HEK293 (cell line): ENCODE measurements around the gene DUS1L.
A peak's percentile ranks its signal among the peaks of the same experiment; 100 is the strongest.

Source experiments
- CTCF ChIA-PET: fragments of 350-600 bp; formaldehyde crosslinking; extraction: SDS; loops from one replicate; lab custom pipeline; 2021; ENCODE audit warnings: antibody characterized with exemption; lab: Yijun Ruan, JAX
- POLR2A ChIA-PET: fragments of 300-600 bp; formaldehyde crosslinking; extraction: SDS; loops from one replicate; lab custom pipeline; 2020; ENCODE audit warnings: antibody characterized with exemption, inconsistent platforms; lab: Yijun Ruan, JAX
- H3K27ac ChIP-seq: fragments of 200-500 bp; sonication (Bioruptor generic); 2 replicates; pipeline ENCODE4 v1.5.1; 2014; ENCODE audit warnings: low read depth, low read length, control low read depth, inconsistent platforms; ENCODE audit errors: extremely low read depth
- H3K36me3 ChIP-seq, 2 experiments: fragments of 200-500 bp in 1 of 2; sonication (Bioruptor generic) in 1 of 2; 1 replicate in 1 of 2; 2 replicates in 1 of 2; pipeline ENCODE4 v1.5.1; 2014 to 2017; ENCODE audit warnings: inconsistent platforms in 2 of 2, low read length in 2 of 2; ENCODE audit not compliant: control insufficient read depth in 2 of 2, insufficient read depth in 1 of 2
- H3K4me1 ChIP-seq: fragments of 200-500 bp; sonication (Bioruptor generic); 2 replicates; pipeline ENCODE4 v1.5.1; 2014; ENCODE audit warnings: mild to moderate bottlenecking, low read length, inconsistent platforms; ENCODE audit not compliant: control insufficient read depth, insufficient read depth
- H3K4me3 ChIP-seq: 2 replicates; pipeline ENCODE4 v1.5.1; 2011; ENCODE audit warnings: low read depth, mild to moderate bottlenecking, control low read depth, low read length, moderate library complexity
- H3K9me3 ChIP-seq: fragments of 200-500 bp; sonication (Bioruptor generic); 2 replicates; pipeline ENCODE4 v1.5.1; 2014; ENCODE audit warnings: low read depth, low read length, inconsistent platforms; ENCODE audit not compliant: control insufficient read depth, insufficient read depth
- AEBP2 ChIP-seq: fragments of 450-650 bp; formaldehyde crosslinking; IDR thresholded peaks from 2 replicates; pipeline ENCODE4 v1.5.1; 2016; ENCODE audit warnings: missing biosample characterization, missing genetic modification characterization, borderline replicate concordance
- BCL11A ChIP-seq: fragments of 450-650 bp; formaldehyde crosslinking; IDR thresholded peaks from 2 replicates; pipeline ENCODE4 v1.5.1; 2016; ENCODE audit warnings: low read depth, missing biosample characterization, missing genetic modification characterization
- BCL11B ChIP-seq: fragments of 450-650 bp; formaldehyde crosslinking; IDR thresholded peaks from 2 replicates; pipeline ENCODE4 v1.5.1; 2016; ENCODE audit warnings: low read depth, missing biosample characterization, missing genetic modification characterization
- EGR2 ChIP-seq: fragments of 450-650 bp; formaldehyde crosslinking; IDR thresholded peaks from 2 replicates; pipeline ENCODE4 v1.5.1; 2016; ENCODE audit warnings: low read depth, missing biosample characterization, missing genetic modification characterization
- GLI4 ChIP-seq: fragments of 450-650 bp; formaldehyde crosslinking; IDR thresholded peaks from 2 replicates; pipeline ENCODE4 v1.5.1; 2016; ENCODE audit warnings: missing biosample characterization, missing genetic modification characterization
- GLIS1 ChIP-seq: fragments of 450-650 bp; formaldehyde crosslinking; IDR thresholded peaks from 2 replicates; pipeline ENCODE4 v1.5.1; 2016; ENCODE audit warnings: missing biosample characterization, missing genetic modification characterization
- GLIS2 ChIP-seq: fragments of 450-650 bp; formaldehyde crosslinking; IDR thresholded peaks from 2 replicates; pipeline ENCODE4 v1.5.1; 2016; ENCODE audit warnings: missing biosample characterization, missing genetic modification characterization
- IKZF3 ChIP-seq: fragments of 450-650 bp; IDR thresholded peaks from 2 replicates; pipeline ENCODE4 v1.5.0; 2018; ENCODE audit warnings: missing biosample characterization, mild to moderate bottlenecking, missing genetic modification characterization, moderate library complexity
- KLF1 ChIP-seq: fragments of 450-650 bp; formaldehyde crosslinking; IDR thresholded peaks from 2 replicates; pipeline ENCODE4 v1.5.1; 2016; ENCODE audit warnings: missing biosample characterization, missing genetic modification characterization
- PRDM6 ChIP-seq: fragments of 450-650 bp; formaldehyde crosslinking; IDR thresholded peaks from 2 replicates; pipeline ENCODE4 v1.5.1; 2017; ENCODE audit warnings: missing biosample characterization, missing genetic modification characterization
- SETDB1 ChIP-seq: IDR thresholded peaks from one replicate; pipeline ENCODE4 v1.6.1; 2017; ENCODE audit warnings: mild to moderate bottlenecking, low read length, moderate library complexity, mixed read lengths; ENCODE audit not compliant: insufficient read length
- SP7 ChIP-seq: fragments of 450-650 bp; formaldehyde crosslinking; IDR thresholded peaks from 2 replicates; pipeline ENCODE4 v1.5.1; 2016; ENCODE audit warnings: missing biosample characterization, missing genetic modification characterization
- ZBTB21 ChIP-seq: fragments of 450-650 bp; formaldehyde crosslinking; IDR thresholded peaks from 2 replicates; pipeline ENCODE4 v1.5.1; 2017; ENCODE audit warnings: missing biosample characterization, missing genetic modification characterization
- ZBTB26 ChIP-seq: fragments of 450-650 bp; formaldehyde crosslinking; optimal IDR thresholded peaks from 2 replicates; pipeline ENCODE3; 2016; ENCODE audit warnings: missing biosample characterization, mild to moderate bottlenecking, missing genetic modification characterization
- ZBTB48 ChIP-seq: fragments of 450-650 bp; formaldehyde crosslinking; IDR thresholded peaks from 2 replicates; pipeline ENCODE4 v1.5.1; 2016; ENCODE audit warnings: missing biosample characterization, missing genetic modification characterization
- ZFHX2 ChIP-seq: fragments of 450-650 bp; formaldehyde crosslinking; conservative IDR thresholded peaks from 2 replicates; pipeline ENCODE4 v1.5.1; 2016; ENCODE audit warnings: missing biosample characterization, missing genetic modification characterization
- ZFP37 ChIP-seq: fragments of 450-650 bp; formaldehyde crosslinking; IDR thresholded peaks from 2 replicates; pipeline ENCODE4 v1.5.1; 2016; ENCODE audit warnings: missing biosample characterization, missing genetic modification characterization
- ZIC2 ChIP-seq: fragments of 450-650 bp; formaldehyde crosslinking; IDR thresholded peaks from 2 replicates; pipeline ENCODE4 v1.5.1; 2016; ENCODE audit warnings: missing biosample characterization, missing genetic modification characterization
- ZNF112 ChIP-seq: fragments of 450-650 bp; formaldehyde crosslinking; IDR thresholded peaks from 2 replicates; pipeline ENCODE4 v1.5.0; 2017; ENCODE audit warnings: missing biosample characterization, missing genetic modification characterization
- ZNF184 ChIP-seq: fragments of 450-650 bp; IDR thresholded peaks from 2 replicates; pipeline ENCODE4 v1.5.1; 2018; ENCODE audit warnings: missing biosample characterization, mild to moderate bottlenecking, missing genetic modification characterization
- ZNF311 ChIP-seq: fragments of 450-650 bp; formaldehyde crosslinking; IDR thresholded peaks from 2 replicates; pipeline ENCODE4 v1.5.1; 2017; ENCODE audit warnings: missing biosample characterization, missing genetic modification characterization, borderline replicate concordance
- ZNF324 ChIP-seq: fragments of 450-650 bp; formaldehyde crosslinking; IDR thresholded peaks from 2 replicates; pipeline ENCODE4 v1.5.1; 2016; ENCODE audit warnings: missing biosample characterization, missing genetic modification characterization
- ZNF366 ChIP-seq: fragments of 450-650 bp; formaldehyde crosslinking; conservative IDR thresholded peaks from 2 replicates; pipeline ENCODE4 v1.5.1; 2016; ENCODE audit warnings: missing biosample characterization, missing genetic modification characterization
- ZNF600 ChIP-seq: fragments of 450-650 bp; formaldehyde crosslinking; IDR thresholded peaks from 2 replicates; pipeline ENCODE4 v1.5.1; 2016; ENCODE audit warnings: missing biosample characterization, missing genetic modification characterization
- ZNF629 ChIP-seq: fragments of 450-650 bp; formaldehyde crosslinking; IDR thresholded peaks from 2 replicates; pipeline ENCODE4 v1.5.1; 2017; ENCODE audit warnings: missing biosample characterization, missing genetic modification characterization
- ZNF645 ChIP-seq: fragments of 450-650 bp; formaldehyde crosslinking; IDR thresholded peaks from 2 replicates; pipeline ENCODE4; 2016; ENCODE audit warnings: missing biosample characterization, missing genetic modification characterization
- ZNF654 ChIP-seq: fragments of 450-650 bp; formaldehyde crosslinking; IDR thresholded peaks from 2 replicates; pipeline ENCODE4 v1.5.1; 2016; ENCODE audit warnings: low read depth, missing biosample characterization, missing genetic modification characterization
- ZNF660 ChIP-seq: fragments of 450-650 bp; IDR thresholded peaks from 2 replicates; pipeline ENCODE4 v1.5.1; 2018; ENCODE audit warnings: missing biosample characterization, mild to moderate bottlenecking, missing genetic modification characterization
- ZNF664 ChIP-seq: fragments of 450-650 bp; formaldehyde crosslinking; IDR thresholded peaks from 2 replicates; pipeline ENCODE4 v1.5.1; 2016; ENCODE audit warnings: missing biosample characterization, missing genetic modification characterization
- ZNF747 ChIP-seq: fragments of 450-650 bp; formaldehyde crosslinking; IDR thresholded peaks from 2 replicates; pipeline ENCODE4 v1.5.1; 2016; ENCODE audit warnings: missing biosample characterization, missing genetic modification characterization
- ZSCAN23 ChIP-seq: fragments of 450-650 bp; formaldehyde crosslinking; IDR thresholded peaks from 2 replicates; pipeline ENCODE4 v1.5.1; 2016; ENCODE audit warnings: missing biosample characterization, missing genetic modification characterization

The DUS1L gene

GRCh38 chr17:82019690-82020571 is 45.7 kb downstream of the DUS1L start:
- H3K4me1 ChIP-seq, result peaks cover 11% of the 10 kb centered on the region
- peak overlapping the region; percentile 16; the same call in 1 of the 2 replicates for H3K27ac ChIP-seq
- peaks cover 0 to 23% of the 10 kb centered on the region in 2 experiments; a peak in 1 of 3 replicates for H3K36me3 ChIP-seq
- H3K4me3 ChIP-seq, result no peak overlapping the region
- CTCF ChIA-PET, result interaction anchor here (0.5 to 7.6 kb wide), 41 partner anchors 8 to 283 kb away, joined by 3 to 105 read pairs (median 4); partner anchors contain the start of genes DCXR, MAFG, MYADML2 and NOTUM
- no peaks in the 10 kb centered on the region for H3K9me3 ChIP-seq
- POLR2A ChIA-PET, result interaction anchor here (0.5 to 5.1 kb wide), 14 partner anchors 11 to 297 kb away, joined by 3 to 61 read pairs (median 7); partner anchors contain the start of genes DCXR, NOTUM and RAC3
- no peak for TF ChIP-seq ZNF366 (tag by site-specific recombination)
- 0 out of 2 replicates have a peak, but pooled peaks have one; percentile 14 for TF ChIP-seq ZNF660 (tag by site-specific recombination)
- TF ChIP-seq ZNF600 (tag by site-specific recombination), result peak; percentile 81; the same call in 1 of the 2 replicates
- TF ChIP-seq EGR2 (tag by site-specific recombination), result 0 out of 2 replicates have a peak, but pooled peaks have one; percentile 45
- no peak for TF ChIP-seq ZNF112
- TF ChIP-seq ZIC2, result peak; percentile 19; the same call in 1 of the 2 replicates
- TF ChIP-seq ZNF311 (tag by site-specific recombination), result no peak
- peak; percentile 76 for TF ChIP-seq ZFHX2
- TF ChIP-seq ZNF654 (tag by site-specific recombination), result peak; percentile 43
- TF ChIP-seq IKZF3 (tag by site-specific recombination), result 0 out of 2 replicates have a peak, but pooled peaks have one; percentile 39
- TF ChIP-seq AEBP2 (tag by site-specific recombination), result no peak
- TF ChIP-seq ZSCAN23 (tag by site-specific recombination), result no peak
- TF ChIP-seq SP7, result no peak
- peak; percentile 36; the same call in 1 of the 2 replicates for TF ChIP-seq BCL11A (tag by site-specific recombination)
- peak; percentile 65 for TF ChIP-seq KLF1 (tag by site-specific recombination)
- TF ChIP-seq ZBTB48, result peak; percentile 33; the same call in 1 of the 2 replicates
- TF ChIP-seq ZNF747 (tag by site-specific recombination), result no peak
- TF ChIP-seq SETDB1, result no peak
- no peak for TF ChIP-seq ZNF645 (tag by site-specific recombination)
- peak; percentile 71 for TF ChIP-seq BCL11B (tag by site-specific recombination)
- no peak for TF ChIP-seq ZNF184 (tag by site-specific recombination)
- no peak for TF ChIP-seq ZFP37 (tag by site-specific recombination)
- peak; percentile 15 for TF ChIP-seq ZBTB26 (tag by site-specific recombination)
- no peak for TF ChIP-seq GLI4 (tag by site-specific recombination)
- no peak for TF ChIP-seq ZBTB21 (tag by site-specific recombination)
- peak; percentile 7; the same call in 1 of the 2 replicates for TF ChIP-seq ZNF629 (tag by site-specific recombination)
- no peak for TF ChIP-seq ZNF664
- peak; percentile 81 for TF ChIP-seq GLIS2 (tag by site-specific recombination)
- TF ChIP-seq ZNF324 (tag by site-specific recombination), result no peak
- no peak for TF ChIP-seq PRDM6 (tag by site-specific recombination)
- peak; percentile 50 for TF ChIP-seq GLIS1 (tag by site-specific recombination)
